IPS DF 4.7 (cell line): Measurements from ENCODE around the gene KDM3B.
"Not testable (repeated sequence)": the region's sequence is repeated elsewhere in the genome, so short reads cannot be mapped to it uniquely, and the experiment has no call there.

ENCODE experiments used
- DNase-seq: peaks from one replicate; pipeline ENCODE4 v3.0.0-alpha.2; 2013; ENCODE audit warnings: low spot score; ENCODE audit errors: extremely low read depth

The KDM3B gene

GRCh38 chr5:138389332-138389731 lies 36.8 kb downstream of the KDM3B start:
- DNase-seq, result no peak

DNA sequence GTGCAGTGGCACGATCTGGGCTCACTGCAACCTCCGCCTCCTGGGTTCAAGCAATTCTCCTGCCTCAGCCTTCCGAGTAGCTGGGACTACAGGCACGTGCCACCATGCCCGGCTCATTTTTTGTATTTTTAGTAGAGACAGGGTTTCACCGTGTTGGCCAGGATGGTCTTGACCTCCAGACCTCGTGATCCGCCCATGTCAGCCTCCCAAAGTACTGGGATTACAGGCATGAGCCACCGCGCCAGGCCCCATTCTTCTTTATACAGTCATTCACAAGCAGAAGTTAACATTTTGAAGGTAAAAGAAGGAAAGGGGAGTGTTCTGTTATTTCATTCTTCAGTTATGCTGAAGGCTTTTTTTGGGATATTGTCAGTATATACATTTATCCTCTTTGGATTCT lies 37.4 kb downstream of the KDM3B start:
- DNase-seq, result not testable (repeated sequence)

- no peak for DNase-seq
Observed at GRCh38 chr5:138391859-138392386, 39.4 kb downstream of the KDM3B start.

DNA sequence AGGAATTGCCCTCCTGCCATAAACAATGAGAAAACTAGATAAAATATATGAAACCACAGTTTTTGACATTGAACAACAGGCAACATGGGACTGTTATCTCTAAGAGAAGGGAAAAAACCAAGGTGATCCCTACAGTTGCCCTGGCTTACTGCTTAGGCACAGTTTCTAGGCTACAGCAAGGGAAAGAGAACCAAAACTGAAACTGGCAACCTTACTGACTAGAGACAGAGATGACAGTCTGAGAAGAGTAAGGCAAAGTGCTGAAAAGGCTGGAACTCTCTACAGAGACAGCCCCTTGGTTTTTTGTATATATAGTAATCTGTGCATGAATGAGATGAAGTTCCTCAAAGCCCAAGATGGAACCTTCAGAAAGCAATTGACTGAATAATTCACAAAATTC lies 50.2 kb downstream of the KDM3B start:
- DNase-seq, result no peak

GRCh38 chr5:138408023-138408422 lies 55.5 kb downstream of the KDM3B start:
- no peak for DNase-seq

DNA sequence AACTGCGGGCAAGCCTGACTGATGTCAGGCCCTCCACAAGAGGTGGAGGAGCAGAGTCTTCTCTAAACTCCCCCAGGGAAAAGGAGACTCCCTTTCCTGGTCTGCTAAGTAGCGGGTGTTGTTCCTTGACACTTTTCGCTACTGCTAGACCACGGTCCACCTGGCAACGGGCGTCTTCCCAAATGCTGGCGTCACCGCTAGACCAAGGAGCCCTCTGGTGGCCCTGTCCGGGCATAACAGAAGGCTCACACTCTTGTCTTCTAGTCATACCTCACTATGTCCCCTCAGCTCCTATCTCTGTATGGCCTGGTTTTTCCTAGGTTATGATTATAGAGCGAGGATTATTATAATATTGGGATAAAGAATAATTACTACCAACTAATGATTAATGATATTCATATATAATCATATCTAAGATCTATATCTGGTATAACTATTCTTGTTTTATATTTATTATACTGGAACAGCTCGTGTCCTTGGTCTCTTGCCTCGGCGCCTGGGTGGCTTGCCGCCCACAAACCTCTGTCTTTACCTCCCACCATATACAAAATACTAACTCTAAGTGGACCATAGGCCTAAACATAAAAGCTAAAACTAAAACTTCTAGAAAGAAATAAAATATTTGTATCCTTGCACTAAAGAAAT lies 58.6 kb downstream of the KDM3B start:
- peak; percentile 3 for DNase-seq

DNA sequence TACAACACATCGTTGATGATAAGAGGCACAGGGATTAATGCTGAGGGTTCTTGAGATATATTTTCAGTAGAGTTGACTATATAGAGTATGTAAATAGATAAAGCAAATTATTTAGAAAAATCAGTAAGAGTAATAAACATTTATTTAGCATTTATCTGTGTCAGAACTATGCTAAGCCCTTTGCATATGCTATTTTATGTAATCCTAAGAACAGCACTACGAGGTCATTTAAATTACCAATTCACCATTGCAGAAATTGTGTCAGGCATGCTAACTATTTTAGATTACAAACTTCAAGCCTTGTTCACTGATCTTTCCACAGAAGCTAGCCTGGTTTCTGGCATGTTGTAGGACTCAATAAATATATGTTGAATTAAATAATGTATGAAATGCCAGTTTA lies 66.0 kb downstream of the KDM3B start:
- no peak for DNase-seq

DNA sequence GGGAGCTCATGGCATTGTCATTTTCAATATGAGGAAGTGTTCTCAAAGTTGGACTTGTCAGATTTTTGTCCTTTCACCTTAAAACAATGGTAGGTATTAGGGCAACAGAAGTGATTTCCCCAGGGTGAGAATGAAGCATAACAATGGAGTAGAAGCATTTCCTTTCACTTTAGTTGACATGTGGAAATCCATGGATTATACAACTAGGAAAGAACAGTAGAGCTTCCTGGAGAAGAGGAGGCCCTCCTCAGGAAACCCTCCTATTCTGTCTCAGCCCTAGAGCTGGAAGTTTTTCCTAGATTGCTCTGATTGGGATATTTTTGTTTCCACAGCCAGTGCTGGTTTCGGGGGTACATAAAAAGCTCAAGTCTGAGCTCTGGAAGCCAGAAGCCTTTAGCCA lies 72.6 kb downstream of the KDM3B start:
- no peak for DNase-seq

- DNase-seq, result no peak
Observed at GRCh38 chr5:138435943-138436342, 83.5 kb downstream of the KDM3B start.

- no peak for DNase-seq
Observed at GRCh38 chr5:138438003-138438723, 85.7 kb downstream of the KDM3B start.

GRCh38 chr5:138438724-138439476 lies 86.4 kb downstream of the KDM3B start, which contains the start of gene REEP2:
REEP2 (plus strand) TSS chr5:138439057; CDS start chr5:138439209, 152 bp downstream.
- DNase-seq, result no peak

DNA sequence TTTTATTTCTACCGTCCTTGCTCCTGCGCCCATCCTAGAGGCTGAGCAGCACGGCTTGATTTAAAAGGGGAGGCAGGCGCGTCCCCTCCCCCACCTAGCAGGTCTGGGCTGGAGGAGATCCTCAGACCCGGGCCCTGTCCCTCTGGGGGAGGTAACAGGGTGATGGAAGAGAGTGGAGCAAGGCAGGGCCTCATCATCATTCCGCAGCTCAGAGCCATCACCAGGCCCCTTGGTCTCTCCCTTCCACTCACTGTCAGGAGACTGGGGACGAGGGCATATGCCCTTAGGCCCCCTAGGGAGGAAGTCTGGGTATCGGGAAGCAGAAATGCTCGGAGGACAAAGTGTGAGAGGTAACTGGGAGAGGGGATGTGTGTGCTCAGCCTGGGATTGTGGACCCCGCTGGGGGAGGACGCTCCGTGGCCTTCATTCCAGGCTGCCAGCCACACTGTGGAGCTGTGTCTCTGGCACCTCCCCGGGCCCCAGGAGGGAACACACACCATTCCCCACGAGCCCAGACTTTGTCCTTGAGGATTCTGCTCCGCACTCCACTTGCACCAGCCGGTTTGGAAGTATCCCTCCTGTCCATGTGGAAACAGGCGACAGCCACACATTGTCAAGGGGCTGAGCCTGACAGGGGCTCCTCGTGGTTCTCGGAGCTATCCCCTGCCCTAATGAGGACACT lies 87.1 kb downstream of the KDM3B start:
- no peak for DNase-seq

GRCh38 chr5:138440159-138441073 lies 87.9 kb downstream of the KDM3B start:
- no peak for DNase-seq

- no peak for DNase-seq
Observed at GRCh38 chr5:138441221-138441620, 88.7 kb downstream of the KDM3B start.

GRCh38 chr5:138444078-138444773 lies 91.7 kb downstream of the KDM3B start:
- no peak for DNase-seq

GRCh38 chr5:138444774-138445546 lies 92.5 kb downstream of the KDM3B start:
- no peak for DNase-seq

DNA sequence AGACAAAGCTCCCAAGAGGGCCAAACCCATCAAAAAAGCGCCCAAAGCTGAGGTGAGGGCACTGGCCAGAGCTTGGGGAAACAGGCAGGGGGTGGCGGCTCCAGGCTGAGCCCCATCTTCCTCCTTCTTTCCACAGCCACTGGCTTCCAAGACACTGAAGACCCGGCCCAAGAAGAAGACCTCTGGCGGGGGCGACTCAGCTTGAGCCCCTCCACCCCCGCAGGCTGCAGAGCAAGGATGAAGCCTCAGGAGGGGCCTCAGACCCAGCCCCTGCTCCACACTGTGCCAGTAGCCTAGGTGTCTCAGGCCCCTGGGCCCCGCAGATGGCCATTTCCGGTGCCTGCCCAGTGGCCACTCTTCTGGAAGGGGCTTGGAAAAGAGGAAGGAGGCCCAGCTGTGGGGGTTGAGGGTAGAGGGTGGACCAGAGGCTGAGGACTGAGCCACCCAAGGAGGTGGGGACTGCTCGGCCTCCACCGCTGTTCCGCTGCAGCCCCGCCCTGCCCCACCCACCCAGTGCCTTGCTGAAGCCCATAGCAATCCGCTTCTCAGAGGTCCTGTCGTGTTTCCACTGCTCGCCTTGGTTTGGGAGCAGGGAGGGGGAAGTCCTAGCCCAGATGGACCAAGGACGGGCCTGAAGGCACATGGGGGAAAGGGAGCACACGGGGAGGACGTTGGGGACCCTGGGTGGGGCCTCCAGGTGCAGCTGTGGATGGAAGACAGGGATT lies 93.2 kb downstream of the KDM3B start:
- DNase-seq, result no peak

- DNase-seq, result no peak
Observed at GRCh38 chr5:138448070-138448469, 95.6 kb downstream of the KDM3B start.
